HG03095 (cell line): ENCODE measurements around the gene DNAAF3.

Source experiments
- ATAC-seq: cut with Tn5 transposase; IDR thresholded peaks from one replicate; pipeline ENCODE4 v1.9.1; 2021; ENCODE audit warnings: moderate library complexity; ENCODE audit not compliant: unreplicated experiment

Gene DNAAF3

DNA sequence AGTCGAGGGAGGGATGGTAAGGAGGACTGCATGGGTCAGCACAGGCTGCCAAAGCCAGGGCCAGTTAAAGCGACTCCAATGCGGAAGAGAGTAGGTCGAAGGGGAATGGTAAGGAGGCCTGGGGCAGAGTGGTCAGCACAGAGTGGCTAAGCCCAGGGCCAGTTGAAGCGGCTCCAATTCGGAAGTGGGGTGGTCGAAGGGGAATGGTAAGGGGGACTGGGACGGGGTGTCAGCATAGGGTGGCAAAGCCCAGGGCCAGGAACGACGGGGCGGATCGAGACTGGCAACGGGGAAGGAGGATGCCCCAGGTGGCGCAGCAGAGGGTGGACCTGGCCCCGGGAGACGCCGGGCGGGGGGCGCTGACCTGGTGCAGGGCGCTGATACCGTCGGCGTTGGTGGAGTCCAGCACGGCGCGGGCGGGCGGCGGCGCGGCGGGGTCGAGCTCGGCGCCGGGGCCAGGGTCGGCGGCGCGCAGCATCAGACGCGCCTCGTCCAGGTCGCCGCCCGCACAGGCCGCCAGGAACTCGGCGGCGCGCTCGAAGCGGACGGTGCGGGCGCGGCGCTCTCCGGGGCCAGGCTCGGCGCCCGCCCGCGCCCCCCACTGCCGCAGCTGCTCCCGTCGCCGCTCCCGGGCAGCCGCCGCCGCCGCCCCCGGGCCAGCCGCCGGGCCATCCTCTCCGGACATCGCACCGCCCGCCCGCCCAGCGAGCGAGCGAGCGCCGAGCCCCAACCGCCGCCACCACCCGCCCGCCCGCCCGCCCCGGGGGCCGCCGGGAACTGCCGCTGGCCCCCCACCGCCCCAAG is 49.4 kb downstream of the DNAAF3 start, which contains the start of gene PPP1R12C:
TSS of gene PPP1R12C (minus strand) at position 779 of the 804 bp plus-strand sequence. CDS start at position 685, 94 bp downstream.
- peak; percentile 3 for ATAC-seq

- no peak for ATAC-seq
Observed at GRCh38 chr19:55116232-55116858, 50.1 kb downstream of the DNAAF3 start.

- no peak for ATAC-seq
Observed at GRCh38 chr19:55115446-55116065, 50.9 kb downstream of the DNAAF3 start.

DNA sequence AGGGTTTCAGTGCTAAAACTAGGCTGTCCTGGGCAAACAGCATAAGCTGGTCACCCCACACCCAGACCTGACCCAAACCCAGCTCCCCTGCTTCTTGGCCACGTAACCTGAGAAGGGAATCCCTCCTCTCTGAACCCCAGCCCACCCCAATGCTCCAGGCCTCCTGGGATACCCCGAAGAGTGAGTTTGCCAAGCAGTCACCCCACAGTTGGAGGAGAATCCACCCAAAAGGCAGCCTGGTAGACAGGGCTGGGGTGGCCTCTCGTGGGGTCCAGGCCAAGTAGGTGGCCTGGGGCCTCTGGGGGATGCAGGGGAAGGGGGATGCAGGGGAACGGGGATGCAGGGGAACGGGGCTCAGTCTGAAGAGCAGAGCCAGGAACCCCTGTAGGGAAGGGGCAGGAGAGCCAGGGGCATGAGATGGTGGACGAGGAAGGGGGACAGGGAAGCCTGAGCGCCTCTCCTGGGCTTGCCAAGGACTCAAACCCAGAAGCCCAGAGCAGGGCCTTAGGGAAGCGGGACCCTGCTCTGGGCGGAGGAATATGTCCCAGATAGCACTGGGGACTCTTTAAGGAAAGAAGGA is 51.8 kb downstream of the DNAAF3 start:
- ATAC-seq: no peak

- no peak for ATAC-seq
Observed at GRCh38 chr19:55113570-55114039, 52.8 kb downstream of the DNAAF3 start.

DNA sequence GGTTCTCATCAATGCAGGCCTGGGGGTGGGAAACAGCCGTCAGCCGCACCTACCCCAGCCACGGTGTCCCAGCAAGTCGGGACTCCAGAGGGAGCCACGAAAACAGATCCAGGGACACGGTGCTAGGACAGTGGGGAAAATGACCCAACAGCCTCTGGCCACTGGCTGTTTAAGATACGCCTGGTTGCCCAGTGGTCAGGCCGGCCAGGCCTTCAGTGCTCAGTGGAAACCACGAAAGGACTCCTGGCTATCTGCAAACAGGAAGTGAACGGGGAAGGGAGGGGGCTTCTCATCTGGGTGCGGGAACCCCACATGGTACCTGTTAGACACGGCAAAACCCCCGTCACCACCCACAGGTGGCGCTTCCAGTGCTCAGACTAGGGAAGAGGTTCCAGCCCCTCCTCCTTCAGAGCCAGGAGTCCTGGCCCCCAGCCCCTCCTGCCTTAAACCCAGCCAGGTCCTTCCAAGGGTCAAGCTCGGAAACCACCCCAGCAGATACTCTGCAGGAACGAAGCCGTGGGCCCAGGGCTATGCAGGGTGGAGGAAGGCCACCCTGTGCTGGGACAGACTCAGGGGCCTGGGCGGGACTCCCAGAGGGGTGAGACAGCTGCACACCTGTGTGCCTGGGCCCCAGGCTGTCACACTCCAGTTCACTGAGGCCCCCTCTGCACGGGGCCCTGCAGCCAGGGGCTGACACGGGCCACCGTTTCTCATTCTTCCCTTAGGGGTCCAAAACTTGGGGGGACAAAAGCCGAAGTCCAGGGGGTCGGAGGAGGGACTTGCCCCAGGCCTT is 53.4 kb downstream of the DNAAF3 start:
- ATAC-seq: no peak

DNA sequence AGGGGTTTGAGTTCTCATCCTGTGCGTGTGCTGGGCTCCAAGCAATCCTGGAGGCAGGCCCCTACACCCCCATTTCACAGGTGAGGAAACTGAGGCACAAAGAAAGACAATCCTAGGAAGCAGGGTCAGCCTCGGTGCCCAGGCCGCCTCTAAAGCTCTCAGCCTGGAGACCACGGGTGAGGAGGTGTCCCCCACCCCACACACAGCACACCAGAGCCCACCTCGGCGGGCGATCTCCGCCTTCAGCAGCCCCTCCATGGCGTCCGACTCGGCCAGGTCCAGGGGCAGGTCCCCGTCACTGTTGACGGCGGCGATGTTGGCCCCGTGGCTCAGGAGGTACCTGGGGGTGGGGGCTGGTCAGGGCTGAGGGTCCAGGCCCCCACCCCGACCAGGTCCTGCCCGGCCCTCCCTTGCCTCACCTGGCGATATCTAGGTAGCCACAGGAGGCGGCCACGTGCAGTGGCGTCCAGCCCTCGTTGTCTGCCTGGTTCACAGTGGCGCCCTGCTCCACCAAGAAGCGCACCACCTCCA is 54.1 kb downstream of the DNAAF3 start:
- no peak for ATAC-seq

DNA sequence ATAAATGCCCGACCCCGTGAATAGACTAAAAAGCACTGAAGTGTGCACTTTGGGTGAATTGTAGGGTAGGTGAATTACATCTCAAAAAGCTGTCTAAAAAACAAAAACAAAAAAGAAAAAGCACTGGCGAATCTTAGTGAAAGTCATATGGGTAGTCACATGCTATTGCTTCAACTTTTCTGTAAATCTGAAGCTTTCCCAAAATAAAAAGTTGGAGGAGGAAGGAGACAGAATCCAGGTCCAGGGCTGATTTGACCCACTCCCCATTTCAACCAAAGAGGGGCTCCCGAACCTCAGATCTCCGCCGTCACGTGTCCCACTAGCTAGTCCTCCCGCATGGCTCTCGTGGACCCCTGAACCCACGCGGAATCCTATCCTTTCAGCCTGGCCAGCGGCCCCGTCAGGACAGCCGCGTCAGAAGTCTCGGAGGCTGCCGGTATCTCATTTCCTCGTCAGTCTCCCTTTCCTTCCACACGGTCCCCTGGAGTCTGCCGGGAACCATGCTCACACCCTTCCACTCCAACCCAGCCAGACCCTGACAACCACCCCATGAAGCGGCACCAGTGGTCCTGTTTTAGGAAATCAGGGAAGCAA is 55.1 kb downstream of the DNAAF3 start:
- no peak for ATAC-seq

GRCh38 chr19:55109527-55110291 is 56.7 kb downstream of the DNAAF3 start:
- ATAC-seq: no peak
